PC-3 (cell line): ENCODE measurements around the gene RPL13A. TPM values are rescaled to one million over a fixed set of nuclear protein-coding genes. Genes with fewer than 3 reads are reported as not detected.

Experiments used
- ATAC-seq: fragments of 200-7000 bp; cut with Tn5 transposase; 2 replicates; pipeline ENCODE4 v1.9.1; 2020; ENCODE audit warnings: mild to moderate bottlenecking, moderate library complexity
- BruUV-seq: library from RNA; stranded (reverse); fragments of 400-500 nt; replicated peaks from 2 replicates; lab custom pipeline; 2021; lab: Mats Ljungman, UMichigan
- CTCF ChIA-PET: fragments of 300-600 bp; sonication (Branson Sonifier 250); formaldehyde crosslinking; loops from one replicate; lab custom pipeline; 2022; ENCODE audit warnings: antibody characterized with exemption; lab: Charles Lee
- POLR2A ChIA-PET: fragments of 300-600 bp; sonication (Branson Sonifier 250); formaldehyde crosslinking; loops from one replicate; lab custom pipeline; 2022; ENCODE audit warnings: antibody characterized with exemption; ENCODE audit not compliant: unreplicated experiment; lab: Charles Lee
- DNase-seq: peaks from one replicate; pipeline ENCODE4 v3.0.0-alpha.2; 2015
- H2AFZ ChIP-seq: fragments of 300-600 bp; sonication (generic); 2 replicates; pipeline ENCODE4 v1.6.0; 2016; ENCODE audit warnings: antibody characterized with exemption, low read length
- H3F3A ChIP-seq: fragments of 300-600 bp; sonication (generic); one replicate; pipeline ENCODE4 v1.6.0; 2017; ENCODE audit warnings: antibody characterized with exemption, low read length, control low read depth, mild to moderate bottlenecking; ENCODE audit not compliant: unreplicated experiment
- H3K27ac ChIP-seq: fragments of 300-600 bp; sonication (generic); 2 replicates; pipeline ENCODE4 v1.5.1; 2016; ENCODE audit warnings: mild to moderate bottlenecking, low read length
- H3K27me3 ChIP-seq: fragments of 300-600 bp; sonication (generic); 2 replicates; pipeline ENCODE4 v1.6.1; 2016; ENCODE audit warnings: low read length, mixed read lengths
- H3K36me3 ChIP-seq: fragments of 300-600 bp; sonication (generic); 2 replicates; pipeline ENCODE4 v1.6.1; 2016; ENCODE audit warnings: low read depth, mixed run types, low read length, mixed read lengths
- H3K4me1 ChIP-seq: fragments of 300-600 bp; sonication (generic); 2 replicates; pipeline ENCODE4 v1.5.1; 2016; ENCODE audit warnings: low read length; ENCODE audit not compliant: insufficient read depth
- H3K4me2 ChIP-seq: fragments of 300-600 bp; sonication (generic); 2 replicates; pipeline ENCODE4 v1.6.0; 2016; ENCODE audit warnings: low read length
- H3K4me3 ChIP-seq: fragments of 300-600 bp; sonication (generic); 2 replicates; pipeline ENCODE4 v1.5.1; 2016; ENCODE audit warnings: mild to moderate bottlenecking, low read length, mixed read lengths
- H3K79me2 ChIP-seq: fragments of 300-600 bp; sonication (generic); 2 replicates; pipeline ENCODE4 v1.6.1; 2017; ENCODE audit warnings: low read length, mixed read lengths
- H3K9ac ChIP-seq: fragments of 300-600 bp; sonication (generic); 2 replicates; pipeline ENCODE4 v1.6.0; 2016; ENCODE audit warnings: mild to moderate bottlenecking, low read length
- H3K9me2 ChIP-seq: fragments of 300-600 bp; sonication (generic); replicated peaks from 2 replicates; pipeline ENCODE4 v1.6.1; 2016; ENCODE audit warnings: mixed run types, low read length, mixed read lengths
- H3K9me3 ChIP-seq: fragments of 300-600 bp; sonication (generic); 2 replicates; pipeline ENCODE4 v1.6.1; 2016; ENCODE audit warnings: low read length, mixed read lengths
- H4K20me1 ChIP-seq: fragments of 300-600 bp; sonication (generic); 2 replicates; pipeline ENCODE4 v1.6.1; 2016; ENCODE audit warnings: low read length, mixed read lengths
- EZH2 ChIP-seq: fragments of 300-600 bp; sonication (generic); IDR thresholded peaks from one replicate; pipeline ENCODE4 v1.6.1; 2017; ENCODE audit warnings: antibody characterized with exemption, mild to moderate bottlenecking, low read length; ENCODE audit not compliant: unreplicated experiment
- EZH2phosphoT487 ChIP-seq: fragments of 300-600 bp; sonication (generic); IDR thresholded peaks from 2 replicates; pipeline ENCODE4 v1.6.1; 2018; ENCODE audit warnings: mild to moderate bottlenecking, antibody characterized with exemption, low read length, borderline replicate concordance
- intact Hi-C: fragments of 100-400 bp; cut with micrococcal nuclease; formaldehyde crosslinking; loops from 2 replicates; pipeline ENCODE4 v1.9.0; 2023
- total RNA-seq: library from RNA; depleted of rRNA; stranded (reverse); fragments of >200 nt; gene quantifications from 2 replicates; pipeline ENCODE4 v1.2.3, GENCODE V29; 2014
- TF ChIP-seq, protein P1 (sequence below): fragments of 300-600 bp; sonication (generic); conservative IDR thresholded peaks from 2 replicates; pipeline ENCODE4 v1.5.1; 2017; ENCODE audit warnings: antibody characterized with exemption, low read depth, mild to moderate bottlenecking, low read length

RPL13A gene
- total RNA-seq, 1 experiment from 2014 or later, result 3,023 TPM

- intact Hi-C loops, result loop anchor here (1.0 kb wide), 2 partner anchors 44 to 67 kb away; no protein-coding TSS in a partner anchor
- H3F3A ChIP-seq, result peaks cover 13% of the 10 kb centered on the region
- no peaks in the 10 kb centered on the region for H3K27me3 ChIP-seq
- peaks cover 11% of the 10 kb centered on the region for H3K4me1 ChIP-seq
- H3K4me3 ChIP-seq, result no peak overlapping the region
- H3K4me2 ChIP-seq, result peak overlapping the region; percentile 19; the same call in 1 of the 2 replicates
- no peak overlapping the region for H3K27ac ChIP-seq
- ChIA-PET CTCF (interaction anchor here (0.6 to 1.5 kb wide), 3 partner anchors 25 to 68 kb away, joined by 4 to 21 read pairs (median 6); partner anchors contain the start of gene RCN3), POLR2A (interaction anchor here (0.6 to 0.7 kb wide), 2 partner anchors 14 to 17 kb away, joined by 3 read pairs; no protein-coding TSS in a partner anchor)
- peak overlapping the region; percentile 49 for H2AFZ ChIP-seq
- BruUV-seq, result no TSS peak
- ATAC-seq (peak; percentile 68), DNase-seq (peak; percentile 83)
- peaks cover 21% of the 10 kb centered on the region for H3K36me3 ChIP-seq
- no peaks in the 10 kb centered on the region for H3K9me3 ChIP-seq
- H4K20me1 ChIP-seq, result peaks cover 19% of the 10 kb centered on the region
- no peak for TF ChIP-seq EZH2phosphoT487
- TF ChIP-seq, protein P1, sequence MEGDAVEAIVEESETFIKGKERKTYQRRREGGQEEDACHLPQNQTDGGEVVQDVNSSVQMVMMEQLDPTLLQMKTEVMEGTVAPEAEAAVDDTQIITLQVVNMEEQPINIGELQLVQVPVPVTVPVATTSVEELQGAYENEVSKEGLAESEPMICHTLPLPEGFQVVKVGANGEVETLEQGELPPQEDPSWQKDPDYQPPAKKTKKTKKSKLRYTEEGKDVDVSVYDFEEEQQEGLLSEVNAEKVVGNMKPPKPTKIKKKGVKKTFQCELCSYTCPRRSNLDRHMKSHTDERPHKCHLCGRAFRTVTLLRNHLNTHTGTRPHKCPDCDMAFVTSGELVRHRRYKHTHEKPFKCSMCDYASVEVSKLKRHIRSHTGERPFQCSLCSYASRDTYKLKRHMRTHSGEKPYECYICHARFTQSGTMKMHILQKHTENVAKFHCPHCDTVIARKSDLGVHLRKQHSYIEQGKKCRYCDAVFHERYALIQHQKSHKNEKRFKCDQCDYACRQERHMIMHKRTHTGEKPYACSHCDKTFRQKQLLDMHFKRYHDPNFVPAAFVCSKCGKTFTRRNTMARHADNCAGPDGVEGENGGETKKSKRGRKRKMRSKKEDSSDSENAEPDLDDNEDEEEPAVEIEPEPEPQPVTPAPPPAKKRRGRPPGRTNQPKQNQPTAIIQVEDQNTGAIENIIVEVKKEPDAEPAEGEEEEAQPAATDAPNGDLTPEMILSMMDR, result peak; percentile 78
- no peaks in the 10 kb centered on the region for H3K9me2 ChIP-seq
- no peak overlapping the region for H3K9ac ChIP-seq
- H3K79me2 ChIP-seq, result peaks cover 12% of the 10 kb centered on the region
Observed at GRCh38 chr19:49502866-49503581, 15.6 kb downstream of the RPL13A start.

GRCh38 chr19:49503582-49503962 lies 16.2 kb downstream of the RPL13A start:
- intact Hi-C loops, result loop anchor here (1.0 kb wide), 2 partner anchors 44 to 67 kb away; no protein-coding TSS in a partner anchor
- no peaks in the 10 kb centered on the region for H3K9me2 ChIP-seq
- H3K4me2 ChIP-seq, result 0 out of 2 replicates have a peak overlapping the region, but pooled peaks have one; percentile 19
- H3K36me3 ChIP-seq, result peaks cover 15% of the 10 kb centered on the region
- no peak for TF ChIP-seq EZH2
- no peak for TF ChIP-seq EZH2phosphoT487
- TF ChIP-seq, protein P1, result no peak
- H3K9ac ChIP-seq, result no peak overlapping the region
- peaks cover 9% of the 10 kb centered on the region for H3F3A ChIP-seq
- no TSS peak for BruUV-seq
- CTCF ChIA-PET, result interaction anchor here (0.6 to 1.5 kb wide), 2 partner anchors 24 to 43 kb away, joined by 6 to 21 read pairs; partner anchors contain the start of gene RCN3
- ATAC-seq, result no peak
- no peaks in the 10 kb centered on the region for H3K27me3 ChIP-seq
- peaks cover 6% of the 10 kb centered on the region for H3K79me2 ChIP-seq
- H3K4me3 ChIP-seq, result no peak overlapping the region
- H3K9me3 ChIP-seq, result no peaks in the 10 kb centered on the region
- H4K20me1 ChIP-seq, result peaks cover 14% of the 10 kb centered on the region
- POLR2A ChIA-PET, result no interaction called here
- no peak overlapping the region for H3K27ac ChIP-seq
- DNase-seq, result no peak
- H2AFZ ChIP-seq, result peak overlapping the region; percentile 49
- H3K4me1 ChIP-seq, result peaks cover 5% of the 10 kb centered on the region
